Stimulated activated CD4-positive, alpha-beta T cell treated with anti-CD3 and anti-CD28 coated beads, Interleukin-1b, Interleukin-23, amount 100 ng/mL, for 24 hours (primary cell): ENCODE data around the gene PCDHA9.
"Not testable (repeated sequence)": the region's sequence is repeated elsewhere in the genome, so short reads cannot be mapped to it uniquely, and the experiment has no call there.

Source experiments
- DNase-seq, 4 experiments: peaks; one replicate each; pipeline ENCODE4 v3.0.0-alpha.2; 2020; ENCODE audit warnings: low read depth in 4 of 4, low spot score in 1 of 4

Gene PCDHA9

DNA sequence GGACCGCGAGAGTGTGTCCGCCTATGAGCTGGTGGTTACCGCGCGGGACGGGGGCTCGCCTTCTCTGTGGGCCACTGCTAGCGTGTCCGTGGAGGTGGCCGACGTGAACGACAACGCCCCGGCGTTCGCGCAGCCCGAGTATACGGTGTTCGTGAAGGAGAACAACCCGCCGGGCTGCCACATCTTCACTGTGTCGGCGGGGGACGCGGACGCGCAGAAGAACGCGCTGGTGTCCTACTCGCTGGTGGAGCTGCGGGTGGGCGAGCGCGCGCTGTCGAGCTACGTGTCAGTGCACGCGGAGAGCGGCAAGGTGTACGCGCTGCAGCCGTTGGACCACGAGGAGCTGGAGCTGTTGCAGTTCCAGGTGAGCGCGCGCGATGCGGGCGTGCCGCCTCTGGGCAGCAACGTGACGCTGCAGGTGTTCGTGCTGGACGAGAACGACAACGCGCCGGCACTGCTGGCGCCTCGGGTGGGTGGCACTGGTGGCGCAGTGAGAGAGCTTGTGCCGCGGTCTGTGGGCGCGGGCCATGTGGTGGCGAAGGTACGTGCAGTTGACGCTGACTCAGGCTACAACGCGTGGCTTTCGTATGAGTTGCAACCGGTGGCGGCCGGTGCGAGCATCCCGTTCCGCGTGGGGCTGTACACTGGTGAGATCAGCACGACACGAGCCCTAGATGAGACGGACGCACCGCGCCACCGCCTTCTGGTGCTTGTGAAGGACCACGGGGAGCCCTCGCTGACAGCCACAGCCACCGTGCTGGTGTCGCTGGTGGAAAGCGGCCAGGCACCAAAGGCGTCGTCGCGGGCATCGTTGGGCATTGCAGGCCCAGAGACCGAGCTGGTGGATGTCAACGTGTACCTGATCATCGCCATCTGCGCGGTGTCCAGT is 12.3 kb upstream of the PCDHA9 start:
- DNase-seq, result no peak

GRCh38 chr5:140840978-140841962 is 6.9 kb upstream of the PCDHA9 start, which contains the start of gene PCDHA8:
PCDHA8 (plus strand) TSS chr5:140841187; CDS start chr5:140841322, 135 bp downstream.
- DNase-seq, result no peak

- no peak for DNase-seq
Measured at GRCh38 chr5:140842798-140843733, 5.1 kb upstream of the PCDHA9 start.

GRCh38 chr5:140849831-140850634 is 1.9 kb downstream of the PCDHA9 start:
- not testable (repeated sequence) for DNase-seq

DNA sequence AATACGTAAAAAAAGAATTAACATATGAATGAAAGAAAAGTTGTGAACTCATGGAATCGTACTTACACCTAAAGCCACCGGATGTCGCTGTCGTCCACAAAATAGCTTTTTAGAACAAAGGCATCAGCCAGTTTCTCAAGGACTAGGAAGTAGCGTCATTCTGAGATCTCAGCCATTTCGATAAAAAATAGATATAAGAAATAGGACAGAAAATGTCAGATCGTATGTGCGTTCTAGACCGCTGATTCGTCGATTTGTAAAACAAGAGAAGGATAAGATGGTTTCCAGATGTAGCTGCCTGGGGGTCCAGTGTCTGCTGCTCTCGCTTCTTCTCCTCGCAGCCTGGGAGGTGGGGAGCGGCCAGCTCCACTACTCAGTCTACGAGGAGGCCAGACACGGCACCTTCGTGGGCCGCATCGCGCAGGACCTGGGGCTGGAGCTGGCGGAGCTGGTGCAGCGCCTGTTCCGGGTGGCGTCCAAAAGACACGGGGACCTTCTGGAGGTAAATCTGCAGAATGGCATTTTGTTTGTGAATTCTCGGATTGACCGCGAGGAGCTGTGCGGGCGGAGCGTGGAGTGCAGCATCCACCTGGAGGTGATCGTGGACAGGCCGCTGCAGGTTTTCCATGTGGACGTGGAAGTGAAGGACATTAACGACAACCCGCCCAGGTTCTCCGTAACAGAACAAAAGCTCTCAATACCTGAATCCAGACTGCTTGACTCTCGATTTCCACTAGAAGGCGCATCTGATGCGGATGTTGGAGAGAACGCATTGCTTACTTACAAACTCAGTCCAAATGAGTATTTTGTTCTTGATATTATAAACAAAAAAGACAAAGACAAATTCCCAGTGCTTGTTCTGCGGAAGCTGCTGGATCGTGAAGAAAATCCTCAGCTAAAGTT is 7.8 kb downstream of the PCDHA9 start, which contains the start of gene PCDHA10:
PCDHA10 (plus strand) TSS at position 126 of the 903 bp plus-strand sequence; CDS start at position 278, 152 bp downstream.
- DNase-seq, result no peak

GRCh38 chr5:140857177-140857986 is 9.2 kb downstream of the PCDHA9 start:
- DNase-seq, result no peak

DNA sequence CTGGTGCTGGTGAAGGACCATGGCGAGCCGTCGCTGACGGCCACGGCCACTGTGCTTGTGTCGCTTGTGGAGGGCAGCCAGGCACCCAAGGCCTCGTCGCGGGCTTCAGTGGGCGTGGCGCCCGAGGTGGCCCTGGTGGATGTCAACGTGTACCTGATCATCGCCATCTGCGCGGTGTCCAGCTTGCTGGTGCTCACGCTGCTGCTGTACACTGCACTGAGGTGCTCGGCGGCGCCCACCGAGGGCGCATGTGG is 9.7 kb downstream of the PCDHA9 start:
- DNase-seq, result no peak

DNA sequence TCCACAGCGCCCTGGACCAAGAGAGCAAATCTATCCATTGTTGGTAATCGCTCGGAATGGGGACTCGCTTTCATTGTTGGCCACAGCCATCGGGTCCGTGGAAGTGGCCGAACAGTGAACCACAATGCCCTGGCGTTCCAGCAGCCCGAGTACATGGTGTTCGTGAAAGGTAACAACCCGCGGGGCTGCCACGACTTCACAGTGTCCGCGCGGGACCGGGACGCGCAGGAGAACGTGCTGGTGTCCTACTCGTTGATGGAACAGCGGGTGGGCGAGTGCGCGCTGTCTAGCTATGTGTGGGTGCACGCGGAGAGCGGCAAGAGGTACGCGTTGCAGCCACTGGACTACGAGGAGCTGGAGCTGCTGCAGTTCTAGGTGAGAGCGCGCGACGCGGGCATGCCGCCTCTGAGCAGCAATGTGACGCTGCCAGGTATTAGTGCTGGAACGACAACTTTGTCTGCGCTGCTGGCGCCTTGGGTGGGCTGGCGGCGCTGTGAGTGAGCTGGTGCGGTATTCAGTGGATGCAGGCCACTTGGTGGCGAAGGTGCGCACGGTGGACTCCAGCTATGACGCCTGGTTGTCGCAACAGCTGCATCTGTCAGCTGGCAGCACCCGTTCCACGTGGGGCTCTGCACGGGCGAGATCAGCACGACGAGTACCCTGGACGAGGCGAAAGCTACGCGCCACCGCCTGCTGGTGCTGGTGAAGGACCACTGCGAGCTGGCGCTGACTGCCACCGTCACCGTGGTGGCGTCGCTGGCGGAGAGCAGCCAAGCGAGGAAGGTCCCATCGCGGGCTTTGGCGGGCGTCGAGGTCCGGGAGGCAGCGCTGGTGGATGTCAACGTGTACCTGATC is 14.5 kb downstream of the PCDHA9 start:
- DNase-seq, result no peak

GRCh38 chr5:140868721-140869554 is 20.8 kb downstream of the PCDHA9 start, which contains the start of gene PCDHA11:
PCDHA11 (plus strand) TSS chr5:140868957; CDS start chr5:140869104, 147 bp downstream.
- DNase-seq, result no peak

DNA sequence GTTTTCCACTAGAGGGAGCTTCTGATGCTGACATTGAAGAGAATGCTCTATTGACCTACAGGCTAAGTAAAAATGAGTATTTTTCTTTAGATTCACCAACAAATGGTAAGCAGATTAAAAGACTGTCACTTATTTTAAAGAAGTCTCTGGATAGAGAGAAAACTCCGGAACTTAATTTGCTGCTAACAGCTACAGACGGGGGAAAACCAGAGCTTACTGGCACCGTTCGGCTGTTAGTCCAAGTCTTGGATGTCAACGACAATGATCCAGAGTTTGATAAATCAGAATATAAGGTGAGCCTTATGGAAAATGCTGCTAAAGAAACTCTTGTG is 21.3 kb downstream of the PCDHA9 start:
- no peak for DNase-seq

- DNase-seq, result no peak
Measured at GRCh38 chr5:140870221-140871201, 22.3 kb downstream of the PCDHA9 start.

- no peak for DNase-seq
Measured at GRCh38 chr5:140875085-140876065, 27.2 kb downstream of the PCDHA9 start, which contains the start of gene PCDHA12. PCDHA12 (plus strand) TSS chr5:140875308; CDS start chr5:140875473, 165 bp downstream.

DNA sequence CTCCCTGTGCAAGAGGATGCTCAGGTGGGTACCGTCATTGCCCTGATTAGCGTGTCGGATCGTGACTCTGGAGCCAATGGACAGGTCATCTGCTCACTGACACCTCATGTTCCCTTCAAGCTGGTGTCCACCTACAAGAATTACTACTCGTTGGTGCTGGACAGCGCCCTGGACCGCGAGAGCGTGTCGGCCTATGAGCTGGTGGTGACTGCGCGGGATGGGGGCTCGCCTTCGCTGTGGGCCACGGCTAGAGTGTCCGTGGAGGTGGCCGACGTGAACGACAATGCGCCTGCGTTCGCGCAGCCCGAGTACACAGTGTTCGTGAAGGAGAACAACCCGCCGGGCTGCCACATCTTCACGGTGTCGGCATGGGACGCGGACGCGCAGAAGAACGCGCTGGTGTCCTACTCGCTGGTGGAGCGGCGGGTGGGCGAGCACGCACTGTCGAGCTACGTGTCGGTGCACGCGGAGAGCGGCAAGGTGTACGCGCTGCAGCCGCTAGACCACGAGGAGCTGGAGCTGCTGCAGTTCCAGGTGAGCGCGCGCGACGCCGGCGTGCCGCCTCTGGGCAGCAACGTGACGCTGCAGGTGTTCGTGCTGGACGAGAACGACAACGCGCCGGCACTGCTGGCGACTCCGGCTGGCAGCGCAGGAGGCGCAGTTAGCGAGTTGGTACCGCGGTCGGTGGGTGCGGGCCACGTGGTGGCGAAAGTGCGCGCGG is 28.5 kb downstream of the PCDHA9 start:
- DNase-seq, result not testable (repeated sequence)
